ENCODE data around the gene ARID3A. TPM values are rescaled to one million over a fixed set of nuclear protein-coding genes. Genes with fewer than 3 reads are reported as not detected.
"Not testable (repeated sequence)": the region's sequence is repeated elsewhere in the genome, so short reads cannot be mapped to it uniquely, and the experiment has no call there.

Gene ARID3A
- polyA plus RNA-seq, 1 donor, result 28.3 TPM

GRCh38 chr19:1017906-1018305, 92.1 kb downstream of the ARID3A start:
- DNase-seq, result no peak

- DNase-seq, result no peak
Observed at GRCh38 chr19:1018393-1018792, 92.6 kb downstream of the ARID3A start.

GRCh38 chr19:1018932-1019615, 93.2 kb downstream of the ARID3A start:
- DNase-seq, result no peak

GRCh38 chr19:1019616-1019961, 93.8 kb downstream of the ARID3A start:
- DNase-seq, result no peak

GRCh38 chr19:1019980-1020867, 94.4 kb downstream of the ARID3A start:
- no peak for DNase-seq

GRCh38 chr19:1020868-1021425, 95.1 kb downstream of the ARID3A start, which contains the start of gene TMEM259:
Gene TMEM259 (minus strand): TSS chr19:1021123. CDS start chr19:1020996, 127 bp downstream.
- peak; percentile 98 for DNase-seq

- DNase-seq, result not testable (repeated sequence)
Observed at GRCh38 chr19:1023883-1024188, 98.0 kb downstream of the ARID3A start.

GRCh38 chr19:1025080-1025479, 99.2 kb downstream of the ARID3A start:
- DNase-seq, result not testable (repeated sequence)

Other genes starting within 250 kb of the ARID3A start
- 15.2 TPM for gene FSTL3, start 249.6 kb upstream of the ARID3A start, polyA plus RNA-seq (ENCODE audit: insufficient read length)
- 0.18 TPM for gene PRSS57, start 230.6 kb upstream of the ARID3A start, polyA plus RNA-seq (ENCODE audit: insufficient read length)
- gene PALM, start 217.1 kb upstream of the ARID3A start, polyA plus RNA-seq (ENCODE audit: insufficient read length), result 73.4 TPM
- 7.0 TPM for gene MISP, start 174.9 kb upstream of the ARID3A start, polyA plus RNA-seq (ENCODE audit: insufficient read length)
- 395 TPM for gene PTBP1, start 128.6 kb upstream of the ARID3A start, polyA plus RNA-seq (ENCODE audit: insufficient read length)
- 9.4 TPM for gene PLPPR3, start 104.1 kb upstream of the ARID3A start, polyA plus RNA-seq (ENCODE audit: insufficient read length)
- gene AZU1, start 98.2 kb upstream of the ARID3A start, polyA plus RNA-seq (ENCODE audit: insufficient read length), result 0.81 TPM
- 0.67 TPM for gene PRTN3, start 85.0 kb upstream of the ARID3A start, polyA plus RNA-seq (ENCODE audit: insufficient read length)
- 0.20 TPM for gene ELANE, start 73.7 kb upstream of the ARID3A start, polyA plus RNA-seq (ENCODE audit: insufficient read length)
- gene CFD, start 66.4 kb upstream of the ARID3A start, polyA plus RNA-seq (ENCODE audit: insufficient read length), result 2.1 TPM
- 45.7 TPM for gene MED16, start 32.8 kb upstream of the ARID3A start, polyA plus RNA-seq (ENCODE audit: insufficient read length)
- gene RNU6-9, start 32.6 kb upstream of the ARID3A start, polyA plus RNA-seq (ENCODE audit: insufficient read length), result not detected
- 34.8 TPM for gene R3HDM4, start 12.8 kb upstream of the ARID3A start, polyA plus RNA-seq (ENCODE audit: insufficient read length)
- 0.25 TPM for gene KISS1R, start 8.7 kb upstream of the ARID3A start, polyA plus RNA-seq (ENCODE audit: insufficient read length)
- gene WDR18, start 58.3 kb downstream of the ARID3A start, polyA plus RNA-seq (ENCODE audit: insufficient read length), result 30.4 TPM
- 0.71 TPM for gene GRIN3B, start 74.4 kb downstream of the ARID3A start, polyA plus RNA-seq (ENCODE audit: insufficient read length)
- 92.5 TPM for gene TMEM259, start 95.1 kb downstream of the ARID3A start, polyA plus RNA-seq (ENCODE audit: insufficient read length)
- not detected for gene RNU6-2, start 95.5 kb downstream of the ARID3A start, polyA plus RNA-seq (ENCODE audit: insufficient read length)
- gene CNN2, start 100.6 kb downstream of the ARID3A start, polyA plus RNA-seq (ENCODE audit: insufficient read length), result 164 TPM
- gene ABCA7, start 114.1 kb downstream of the ARID3A start, polyA plus RNA-seq (ENCODE audit: insufficient read length), result 7.6 TPM
- gene ARHGAP45, start 141.1 kb downstream of the ARID3A start, polyA plus RNA-seq (ENCODE audit: insufficient read length), result 7.2 TPM
- 130 TPM for gene POLR2E, start 169.3 kb downstream of the ARID3A start, polyA plus RNA-seq (ENCODE audit: insufficient read length)
- 224 TPM for gene GPX4, start 178.0 kb downstream of the ARID3A start, polyA plus RNA-seq (ENCODE audit: insufficient read length)
- gene SBNO2, start 248.2 kb downstream of the ARID3A start, polyA plus RNA-seq (ENCODE audit: insufficient read length), result 15.1 TPM

All from left kidney (tissue), 2 donors.